ENCODE measurements around the gene CFAP69.

DNA sequence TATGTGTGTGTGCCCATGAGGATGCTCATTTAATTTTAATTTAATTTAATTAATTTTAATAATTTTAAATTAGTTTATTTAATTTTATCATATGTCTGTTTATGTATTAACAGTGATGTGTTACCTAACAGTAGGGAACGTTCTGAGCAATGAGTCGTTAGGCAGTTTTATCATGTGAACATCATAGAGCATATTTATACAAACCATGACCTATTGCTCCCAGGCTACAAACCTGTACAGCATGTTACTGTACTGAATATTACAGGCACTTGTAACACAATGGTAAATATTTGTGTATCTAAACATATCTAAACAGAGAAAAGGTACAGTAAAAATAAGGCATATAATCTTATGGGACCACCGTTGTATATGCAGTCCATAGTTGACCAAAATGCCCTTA is 13.7 kb upstream of the CFAP69 start:
- no peak for TF ChIP-seq POLR2A (IDR thresholded peaks at IDR 0.05; ENCODE audit: control extremely low read depth in 1 of 2, low read depth in 2 of 2, low read length in 2 of 2)
- TF ChIP-seq CHD1 (IDR thresholded peaks at IDR 0.05; ENCODE audit: low read depth, low read length) = no peak
- TF ChIP-seq, protein P1, sequence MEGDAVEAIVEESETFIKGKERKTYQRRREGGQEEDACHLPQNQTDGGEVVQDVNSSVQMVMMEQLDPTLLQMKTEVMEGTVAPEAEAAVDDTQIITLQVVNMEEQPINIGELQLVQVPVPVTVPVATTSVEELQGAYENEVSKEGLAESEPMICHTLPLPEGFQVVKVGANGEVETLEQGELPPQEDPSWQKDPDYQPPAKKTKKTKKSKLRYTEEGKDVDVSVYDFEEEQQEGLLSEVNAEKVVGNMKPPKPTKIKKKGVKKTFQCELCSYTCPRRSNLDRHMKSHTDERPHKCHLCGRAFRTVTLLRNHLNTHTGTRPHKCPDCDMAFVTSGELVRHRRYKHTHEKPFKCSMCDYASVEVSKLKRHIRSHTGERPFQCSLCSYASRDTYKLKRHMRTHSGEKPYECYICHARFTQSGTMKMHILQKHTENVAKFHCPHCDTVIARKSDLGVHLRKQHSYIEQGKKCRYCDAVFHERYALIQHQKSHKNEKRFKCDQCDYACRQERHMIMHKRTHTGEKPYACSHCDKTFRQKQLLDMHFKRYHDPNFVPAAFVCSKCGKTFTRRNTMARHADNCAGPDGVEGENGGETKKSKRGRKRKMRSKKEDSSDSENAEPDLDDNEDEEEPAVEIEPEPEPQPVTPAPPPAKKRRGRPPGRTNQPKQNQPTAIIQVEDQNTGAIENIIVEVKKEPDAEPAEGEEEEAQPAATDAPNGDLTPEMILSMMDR (IDR thresholded peaks at IDR 0.05; ENCODE audit: control extremely low read depth in 1 of 3, insufficient read depth in 1 of 3, low read depth in 1 of 3, low read length in 3 of 3) = no peak
- no peak for TF ChIP-seq EZH2 (IDR thresholded peaks at IDR 0.05; ENCODE audit: low read depth, low read length, severe bottlenecking)
- TF ChIP-seq CREB1 (IDR thresholded peaks at IDR 0.05) = no peak
- no peak for TF ChIP-seq ATF3 (IDR thresholded peaks at IDR 0.05; ENCODE audit: insufficient read depth, low read depth, low read length)
- no peak for TF ChIP-seq JUND (IDR thresholded peaks at IDR 0.05; ENCODE audit: low read length)
- no peak for TF ChIP-seq POLR2AphosphoS5 (IDR thresholded peaks at IDR 0.05; ENCODE audit: low read depth, low read length)
- no peak for TF ChIP-seq CHD7 (IDR thresholded peaks at IDR 0.05; ENCODE audit: insufficient replicate concordance, low read length)
- TF ChIP-seq CEBPB (IDR thresholded peaks at IDR 0.05; ENCODE audit: low read depth, low read length) = no peak
- no peak for TF ChIP-seq PHF8 (conservative IDR thresholded peaks at IDR 0.05; ENCODE audit: low read depth, low read length)
- TF ChIP-seq TAF1 (IDR thresholded peaks at IDR 0.05; ENCODE audit: low read depth, low read length) = no peak
